ENCODE data around the gene FSIP1.

Gene FSIP1

DNA sequence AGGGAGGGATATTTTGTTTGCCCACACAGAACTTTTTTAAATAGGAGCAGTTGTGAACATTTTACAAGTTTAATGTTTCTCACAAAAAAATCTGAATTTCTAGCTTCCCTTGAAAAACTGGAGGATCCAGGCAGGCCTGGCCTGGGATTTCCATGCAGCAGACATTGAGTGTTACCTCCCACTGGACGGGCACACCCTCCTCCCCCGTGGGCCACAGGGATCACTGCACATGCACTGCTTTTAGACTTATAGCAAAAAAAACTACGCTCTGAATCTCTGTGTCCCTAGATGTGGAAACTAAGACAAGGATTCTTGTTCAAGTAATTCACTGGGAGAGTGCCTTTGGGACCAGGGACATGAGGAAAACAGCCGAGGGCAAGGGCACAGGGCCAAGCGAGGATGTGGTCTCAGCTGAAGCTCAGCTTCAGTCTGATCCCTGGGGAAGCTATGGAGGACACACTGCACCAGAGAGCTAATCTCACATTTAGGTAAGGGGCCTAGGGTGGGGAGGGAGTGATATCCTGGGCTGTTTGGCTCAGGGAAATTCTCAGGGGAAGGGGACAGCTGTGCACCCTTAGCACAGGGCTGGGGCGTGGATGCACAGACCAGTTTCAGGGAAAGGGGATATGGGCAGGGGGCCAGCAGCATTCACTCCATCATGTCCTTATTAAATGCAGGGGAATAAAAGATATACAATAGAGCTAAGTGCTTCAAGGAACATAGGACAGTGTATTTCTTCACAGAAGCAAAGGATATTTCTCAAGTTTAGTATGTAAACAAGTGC is 46.0 kb downstream of the FSIP1 start:
- FAIRE-seq = no peak
- TF ChIP-seq POLR2A (IDR thresholded peaks at IDR 0.05; ENCODE audit: low read depth, low read length) = no peak
- no peak for DNase-seq (ENCODE audit: insufficient read length, low spot score)

GRCh38 chr15:39735120-39735717 is 47.4 kb downstream of the FSIP1 start:
- DNase-seq (ENCODE audit: insufficient read length, low spot score) (no peak), FAIRE-seq (no peak)
- TF ChIP-seq POLR2A (IDR thresholded peaks at IDR 0.05; ENCODE audit: low read depth, low read length) = no peak

- TF ChIP-seq POLR2A (IDR thresholded peaks at IDR 0.05; ENCODE audit: low read depth, low read length) = no peak
- DNase-seq (ENCODE audit: insufficient read length, low spot score) = no peak
- FAIRE-seq = no peak
Observed at GRCh38 chr15:39731266-39731665, 51.4 kb downstream of the FSIP1 start.

DNA sequence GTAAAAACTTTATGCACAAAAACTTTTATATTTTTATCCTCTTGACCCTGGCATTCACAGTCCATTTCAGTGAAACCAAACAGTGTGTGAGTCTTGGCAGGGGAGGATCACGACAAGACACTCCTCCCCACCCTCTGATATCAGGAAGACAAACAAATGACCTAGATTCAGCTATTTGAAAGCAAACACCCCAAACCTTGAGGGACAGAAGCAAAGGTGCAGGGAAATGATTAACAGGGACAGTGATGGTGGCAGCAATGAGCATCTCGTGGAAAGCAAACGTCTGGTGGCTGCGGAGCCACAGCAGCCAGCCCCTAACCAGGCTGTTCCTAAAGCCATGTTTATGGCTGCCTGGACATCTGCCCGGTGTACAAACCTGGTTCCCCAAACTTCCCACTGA is 52.1 kb downstream of the FSIP1 start:
- FAIRE-seq = no peak
- TF ChIP-seq POLR2A (IDR thresholded peaks at IDR 0.05; ENCODE audit: low read depth, low read length) = no peak
- no peak for DNase-seq (ENCODE audit: insufficient read length, low spot score)

DNA sequence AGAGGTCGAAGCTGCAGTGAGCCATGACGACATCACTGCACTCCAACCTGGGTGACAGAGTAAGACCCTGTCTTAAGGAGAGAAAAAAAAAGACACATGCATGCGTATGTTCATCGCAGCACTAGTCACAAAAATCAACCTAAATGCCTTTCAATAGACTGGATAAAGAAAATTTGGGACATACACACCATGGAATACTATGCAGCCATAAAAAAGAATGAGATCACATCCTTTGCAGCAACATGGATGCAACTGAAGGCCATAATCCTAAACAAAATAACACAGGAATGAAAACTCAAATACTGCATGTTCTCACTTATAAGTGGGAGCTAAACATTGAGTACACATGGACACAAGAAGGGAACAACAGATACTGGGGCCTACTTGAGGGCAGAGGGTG is 53.1 kb downstream of the FSIP1 start:
- no peak for FAIRE-seq
- no peak for DNase-seq (ENCODE audit: insufficient read length, low spot score)
- no peak for TF ChIP-seq POLR2A (IDR thresholded peaks at IDR 0.05; ENCODE audit: low read depth, low read length)

DNA sequence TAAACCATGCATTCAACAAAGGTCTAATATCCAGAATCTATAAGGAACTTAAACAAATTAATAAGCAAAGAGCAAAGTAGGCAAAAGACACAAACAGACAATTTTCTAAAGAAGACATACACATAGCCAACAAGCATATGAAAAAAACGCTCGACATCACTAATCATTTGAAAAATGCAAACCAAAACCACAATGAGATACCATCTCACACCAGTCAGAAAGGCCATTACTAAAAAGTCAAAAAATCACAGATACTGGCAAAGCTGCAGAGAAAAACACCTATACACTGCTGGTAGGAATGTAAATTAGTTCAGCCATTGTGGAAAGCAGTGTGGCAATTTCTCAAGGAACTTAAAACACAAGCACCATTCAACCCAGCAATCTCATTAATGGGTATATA is 53.8 kb downstream of the FSIP1 start:
- FAIRE-seq = no peak
- no peak for DNase-seq (ENCODE audit: insufficient read length, low spot score)
- TF ChIP-seq POLR2A (IDR thresholded peaks at IDR 0.05; ENCODE audit: low read depth, low read length) = no peak

DNA sequence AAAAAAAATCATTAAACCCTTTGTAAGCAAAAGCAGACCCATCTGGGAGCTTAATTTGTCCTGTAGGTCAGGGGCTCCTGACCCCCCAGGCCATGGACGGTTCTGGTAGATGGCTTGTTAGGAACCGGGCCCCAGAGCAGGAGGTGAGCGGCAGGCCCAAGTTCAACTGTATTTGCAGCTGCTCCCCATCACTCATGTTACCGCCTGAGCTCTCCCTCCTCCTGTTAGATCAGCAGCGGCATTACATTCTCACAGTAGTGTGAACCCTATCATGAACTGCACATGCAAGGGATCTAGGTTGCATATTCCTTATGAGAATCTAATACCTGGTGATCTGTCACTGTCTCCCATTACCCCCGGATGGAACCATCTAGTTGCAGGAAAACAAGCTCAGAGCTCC is 60.7 kb downstream of the FSIP1 start:
- no peak for TF ChIP-seq POLR2A (IDR thresholded peaks at IDR 0.05; ENCODE audit: low read depth, low read length)
- no peak for FAIRE-seq
- no peak for DNase-seq (ENCODE audit: insufficient read length, low spot score)

GRCh38 chr15:39720621-39721611 is 61.7 kb downstream of the FSIP1 start:
- DNase-seq (ENCODE audit: insufficient read length, low spot score) = peak; percentile 14
- no peak for TF ChIP-seq POLR2A (IDR thresholded peaks at IDR 0.05; ENCODE audit: low read depth, low read length)
- FAIRE-seq = peak; percentile 92

DNA sequence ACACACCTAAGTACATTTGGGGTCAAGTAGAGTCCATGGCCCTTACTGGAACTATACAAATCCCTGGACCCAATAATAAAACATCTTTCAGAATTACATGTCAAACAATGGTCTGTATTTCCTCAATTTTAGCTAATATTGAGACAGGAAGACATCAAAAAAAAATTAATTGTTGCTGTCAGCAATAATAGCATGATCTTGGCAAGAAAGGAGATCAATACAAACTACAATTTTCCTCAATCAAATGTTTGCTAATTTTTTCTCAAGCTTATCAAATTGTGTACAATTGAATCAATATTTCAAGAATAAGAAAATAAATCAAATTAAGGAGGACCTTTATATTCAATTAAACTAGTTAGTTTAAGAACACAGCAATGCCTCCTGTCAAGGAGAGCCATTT is 62.6 kb downstream of the FSIP1 start:
- FAIRE-seq = no peak
- no peak for DNase-seq (ENCODE audit: insufficient read length, low spot score)
- TF ChIP-seq POLR2A (IDR thresholded peaks at IDR 0.05; ENCODE audit: low read depth, low read length) = no peak

- no peak for DNase-seq (ENCODE audit: insufficient read length, low spot score)
- TF ChIP-seq POLR2A (IDR thresholded peaks at IDR 0.05; ENCODE audit: low read depth, low read length) = no peak
- FAIRE-seq = no peak
Observed at GRCh38 chr15:39719109-39719508, 63.5 kb downstream of the FSIP1 start.

GRCh38 chr15:39717134-39717533 is 65.5 kb downstream of the FSIP1 start:
- TF ChIP-seq POLR2A (IDR thresholded peaks at IDR 0.05; ENCODE audit: low read depth, low read length) = no peak
- DNase-seq (ENCODE audit: insufficient read length, low spot score) = no peak
- no peak for FAIRE-seq

GRCh38 chr15:39714251-39714650 is 68.4 kb downstream of the FSIP1 start:
- no peak for DNase-seq (ENCODE audit: insufficient read length, low spot score)
- no peak for FAIRE-seq
- TF ChIP-seq POLR2A (IDR thresholded peaks at IDR 0.05; ENCODE audit: low read depth, low read length) = no peak

DNA sequence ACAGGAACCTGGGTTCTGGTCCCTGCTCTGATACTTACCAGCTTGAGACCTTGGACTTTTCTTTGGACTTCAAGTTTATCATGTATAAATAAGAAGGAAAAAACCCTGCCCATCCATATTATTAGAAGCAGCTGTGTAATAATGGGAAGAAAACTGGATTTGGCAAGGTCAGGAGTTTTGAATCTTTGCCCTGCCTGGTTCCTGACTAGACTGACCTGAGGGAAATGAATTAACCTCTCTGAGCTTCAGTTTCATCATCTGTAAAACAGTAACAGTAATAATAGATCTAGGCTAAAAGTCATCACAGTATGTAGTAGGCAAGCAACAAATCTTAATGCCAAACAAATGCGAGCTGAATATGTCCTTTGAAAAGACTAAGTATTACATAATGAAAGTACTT is 68.8 kb downstream of the FSIP1 start:
- DNase-seq (ENCODE audit: insufficient read length, low spot score) (no peak), FAIRE-seq (no peak)
- TF ChIP-seq POLR2A (IDR thresholded peaks at IDR 0.05; ENCODE audit: low read depth, low read length) = no peak

DNA sequence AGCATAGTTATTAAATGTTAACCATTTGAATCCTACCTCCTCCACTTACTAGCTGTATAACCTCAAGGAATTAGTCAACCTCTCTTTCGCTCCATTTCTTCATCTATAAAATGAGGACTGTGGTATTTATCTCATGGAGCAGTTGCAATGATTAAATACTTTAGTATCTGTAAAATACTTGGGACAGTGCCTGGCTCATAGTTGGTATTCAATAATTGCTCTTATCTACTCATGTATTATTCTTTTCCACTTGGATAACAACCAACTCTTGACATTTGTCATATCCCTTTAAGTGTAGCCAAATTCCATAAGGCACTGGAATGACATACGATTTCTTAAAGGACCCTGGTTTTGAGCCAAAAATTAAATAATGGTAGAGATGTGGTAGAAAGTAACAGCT is 72.0 kb downstream of the FSIP1 start:
- no peak for DNase-seq (ENCODE audit: insufficient read length, low spot score)
- no peak for TF ChIP-seq POLR2A (IDR thresholded peaks at IDR 0.05; ENCODE audit: low read depth, low read length)
- no peak for FAIRE-seq

Data from H54 (cell line).